HG03139 (cell line): ENCODE measurements around the gene ADORA3.

ENCODE experiments used
- ATAC-seq: cut with Tn5 transposase; IDR thresholded peaks from one replicate; pipeline ENCODE4 v1.9.1; 2021; ENCODE audit not compliant: unreplicated experiment

Gene ADORA3

GRCh38 chr1:111509997-111510375 lies 6.6 kb upstream of the ADORA3 start:
- no peak for ATAC-seq

- peak; percentile 48 for ATAC-seq
Observed at GRCh38 chr1:111507411-111508201, 4.2 kb upstream of the ADORA3 start.

GRCh38 chr1:111506561-111506960 lies 3.1 kb upstream of the ADORA3 start:
- no peak for ATAC-seq

- peak; percentile 45 for ATAC-seq
Observed at GRCh38 chr1:111505641-111506119, 2.2 kb upstream of the ADORA3 start.

- ATAC-seq = no peak
Observed at GRCh38 chr1:111504097-111504496, 664 bp upstream of the ADORA3 start.

GRCh38 chr1:111501645-111502044 lies 1.8 kb downstream of the ADORA3 start:
- no peak for ATAC-seq

GRCh38 chr1:111499026-111499785 lies 4.2 kb downstream of the ADORA3 start:
- no peak for ATAC-seq

GRCh38 chr1:111497592-111497991 lies 5.8 kb downstream of the ADORA3 start:
- ATAC-seq = no peak

- no peak for ATAC-seq
Observed at GRCh38 chr1:111496398-111496797, 7.0 kb downstream of the ADORA3 start.

GRCh38 chr1:111491070-111491469 lies 12.4 kb downstream of the ADORA3 start:
- no peak for ATAC-seq

- ATAC-seq = no peak
Observed at GRCh38 chr1:111490220-111490619, 13.2 kb downstream of the ADORA3 start.

GRCh38 chr1:111489604-111490003 lies 13.8 kb downstream of the ADORA3 start:
- no peak for ATAC-seq

- no peak for ATAC-seq
Observed at GRCh38 chr1:111488669-111489068, 14.8 kb downstream of the ADORA3 start.

GRCh38 chr1:111487133-111487532 lies 16.3 kb downstream of the ADORA3 start:
- ATAC-seq = no peak

- no peak for ATAC-seq
Observed at GRCh38 chr1:111486431-111486830, 17.0 kb downstream of the ADORA3 start.

- ATAC-seq = no peak
Observed at GRCh38 chr1:111484391-111485026, 18.9 kb downstream of the ADORA3 start.

GRCh38 chr1:111483876-111484275 lies 19.6 kb downstream of the ADORA3 start:
- ATAC-seq = no peak

- ATAC-seq = no peak
Observed at GRCh38 chr1:111483166-111483565, 20.3 kb downstream of the ADORA3 start.

GRCh38 chr1:111481387-111482221 lies 21.8 kb downstream of the ADORA3 start:
- peak; percentile 63 for ATAC-seq

GRCh38 chr1:111480674-111481073 lies 22.8 kb downstream of the ADORA3 start:
- ATAC-seq = no peak
